Stimulated activated memory B cell treated with anti-CD40 and anti-IgM and Interleukin-4, amounts not matched to agents 10 μg/mL and 1 μg/mL and 100 μg/mL, for 72 hours (primary cell): ENCODE data around the gene RMND5A.

Source experiments
- ATAC-seq: fragments of 150-1000 bp; cut with Tn5 transposase; 2 replicates; pipeline ENCODE4 v1.10.0; 2021
- H3K27ac Mint-ChIP-seq: one replicate; pipeline ENCODE4 v1.8.0; 2022; ENCODE audit warnings: mild to moderate bottlenecking, mixed read lengths
- H3K27me3 Mint-ChIP-seq: one replicate; pipeline ENCODE4 v1.8.0; 2022; ENCODE audit warnings: mixed read lengths
- H3K36me3 Mint-ChIP-seq: one replicate; pipeline ENCODE4 v1.8.0; 2022; ENCODE audit warnings: mixed read lengths
- H3K4me1 Mint-ChIP-seq: one replicate; pipeline ENCODE4 v1.8.0; 2022; ENCODE audit warnings: mixed read lengths
- H3K4me3 Mint-ChIP-seq: one replicate; pipeline ENCODE4 v1.8.0; 2022; ENCODE audit warnings: mild to moderate bottlenecking, moderate library complexity, mixed read lengths
- H3K9me3 Mint-ChIP-seq: one replicate; pipeline ENCODE4 v1.8.0; 2022; ENCODE audit warnings: mixed read lengths

RMND5A gene

DNA sequence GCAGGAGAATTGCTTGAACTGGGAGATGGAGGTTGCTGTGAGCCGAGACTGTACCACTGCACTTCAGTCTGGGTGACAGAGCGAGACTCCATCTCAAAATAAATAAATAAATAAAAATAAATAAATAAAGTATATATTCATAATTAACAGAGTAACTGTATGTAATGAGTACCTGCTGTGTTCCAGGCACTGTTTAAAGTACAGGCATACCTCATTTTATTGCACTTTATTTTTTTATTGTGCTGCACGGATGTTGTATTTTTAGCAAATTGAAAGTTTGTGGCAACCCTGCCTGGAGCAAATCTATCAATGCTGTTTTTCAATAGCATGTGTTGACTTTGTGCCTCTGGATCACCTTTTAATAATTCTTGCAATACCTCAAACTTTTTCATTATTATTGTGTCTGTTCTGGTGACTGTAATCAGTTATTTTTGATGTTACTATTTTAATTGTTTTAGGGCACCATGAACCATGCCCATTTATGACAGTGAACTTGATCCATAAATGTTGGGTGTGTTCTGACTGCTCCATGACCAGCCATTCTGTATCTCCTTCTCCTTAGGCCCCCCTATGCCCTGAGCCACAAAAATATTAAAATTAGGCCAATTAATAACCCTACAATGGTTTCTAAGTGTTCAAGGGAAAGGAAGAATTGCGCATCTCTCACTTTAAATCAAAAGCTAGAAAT lies 98.2 kb downstream of the RMND5A start:
- H3K27me3 Mint-ChIP-seq = peaks cover 11% of the 10 kb centered on the region
- H3K4me3 Mint-ChIP-seq = no peak overlapping the region
- no peaks in the 10 kb centered on the region for H3K4me1 Mint-ChIP-seq
- H3K9me3 Mint-ChIP-seq = peaks cover 3% of the 10 kb centered on the region
- H3K27ac Mint-ChIP-seq = no peak overlapping the region
- peaks cover 5% of the 10 kb centered on the region for H3K36me3 Mint-ChIP-seq
- no peak for ATAC-seq

DNA sequence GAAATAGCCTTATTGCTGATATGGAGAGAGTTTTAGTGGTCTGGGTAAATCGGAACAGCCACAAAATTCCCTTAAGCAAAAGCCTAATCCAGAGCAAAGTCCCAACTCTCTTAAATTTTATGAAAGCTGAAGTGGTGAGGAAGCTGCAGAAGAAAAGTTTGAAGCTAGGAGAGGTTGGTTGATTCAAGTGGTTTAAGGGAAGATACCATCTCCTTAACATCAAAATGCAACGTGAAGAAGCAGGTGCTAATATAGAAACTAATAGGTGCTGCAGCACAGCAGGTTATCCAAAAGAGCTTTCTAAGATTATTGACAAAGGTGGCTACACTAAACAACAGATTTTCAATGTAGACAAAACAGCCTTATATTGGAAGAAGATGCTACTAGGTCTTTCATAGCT lies 98.9 kb downstream of the RMND5A start:
- H3K27me3 Mint-ChIP-seq = peaks cover 18% of the 10 kb centered on the region
- H3K4me3 Mint-ChIP-seq = no peak overlapping the region
- no peak overlapping the region for H3K27ac Mint-ChIP-seq
- no peaks in the 10 kb centered on the region for H3K4me1 Mint-ChIP-seq
- no peak for ATAC-seq
- H3K9me3 Mint-ChIP-seq = peaks cover 3% of the 10 kb centered on the region
- H3K36me3 Mint-ChIP-seq = peaks cover 5% of the 10 kb centered on the region

DNA sequence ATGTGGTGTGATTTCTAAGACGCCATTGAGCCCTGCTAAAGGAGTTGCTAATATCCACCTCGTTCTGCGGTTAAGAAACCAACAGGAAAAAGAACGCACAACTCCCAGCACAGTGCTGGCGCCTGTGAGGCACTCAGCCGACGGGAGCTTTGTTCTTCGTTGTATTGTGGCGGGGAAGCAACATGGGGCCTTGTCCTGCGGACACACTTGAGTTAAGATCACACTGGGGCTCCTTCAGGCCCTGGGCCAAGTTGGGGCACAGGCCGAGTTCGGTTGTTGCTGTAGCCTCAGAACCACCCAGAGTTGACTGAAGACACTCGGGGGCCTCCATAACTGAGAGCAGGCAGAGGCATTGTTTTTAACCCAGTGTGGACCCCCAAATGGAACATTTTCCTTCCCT lies 101.2 kb downstream of the RMND5A start:
- H3K4me1 Mint-ChIP-seq = no peaks in the 10 kb centered on the region
- peaks cover 3% of the 10 kb centered on the region for H3K9me3 Mint-ChIP-seq
- peaks cover 21% of the 10 kb centered on the region for H3K27me3 Mint-ChIP-seq
- ATAC-seq = no peak
- H3K36me3 Mint-ChIP-seq = peaks cover 5% of the 10 kb centered on the region
- no peak overlapping the region for H3K27ac Mint-ChIP-seq
- no peak overlapping the region for H3K4me3 Mint-ChIP-seq

DNA sequence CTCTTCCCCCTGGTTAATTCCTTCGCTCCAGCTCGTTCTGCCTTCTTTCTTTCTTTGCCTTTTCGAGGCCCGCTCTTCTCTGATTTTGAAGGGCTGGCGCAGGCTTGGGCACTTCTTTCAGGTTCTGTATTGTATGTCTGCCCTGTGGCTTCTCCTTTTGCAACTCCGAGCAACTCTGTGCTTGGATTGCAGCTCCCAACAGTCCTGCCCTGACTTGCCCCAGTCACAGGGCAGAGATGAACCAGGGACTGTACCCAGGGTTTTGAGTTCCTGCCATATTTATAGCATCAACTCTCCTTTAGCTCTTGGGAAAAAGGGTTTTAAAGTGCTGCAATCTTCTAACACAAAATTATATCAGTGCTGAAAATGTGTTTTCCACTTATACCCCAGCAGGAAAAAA lies 101.8 kb downstream of the RMND5A start:
- Mint-ChIP-seq H3K36me3 (peaks cover 5% of the 10 kb centered on the region), H3K9me3 (peaks cover 3% of the 10 kb centered on the region), H3K27me3 (peaks cover 21% of the 10 kb centered on the region), H3K4me1 (no peaks in the 10 kb centered on the region), H3K27ac (no peak overlapping the region), H3K4me3 (no peak overlapping the region)
- ATAC-seq = no peak

DNA sequence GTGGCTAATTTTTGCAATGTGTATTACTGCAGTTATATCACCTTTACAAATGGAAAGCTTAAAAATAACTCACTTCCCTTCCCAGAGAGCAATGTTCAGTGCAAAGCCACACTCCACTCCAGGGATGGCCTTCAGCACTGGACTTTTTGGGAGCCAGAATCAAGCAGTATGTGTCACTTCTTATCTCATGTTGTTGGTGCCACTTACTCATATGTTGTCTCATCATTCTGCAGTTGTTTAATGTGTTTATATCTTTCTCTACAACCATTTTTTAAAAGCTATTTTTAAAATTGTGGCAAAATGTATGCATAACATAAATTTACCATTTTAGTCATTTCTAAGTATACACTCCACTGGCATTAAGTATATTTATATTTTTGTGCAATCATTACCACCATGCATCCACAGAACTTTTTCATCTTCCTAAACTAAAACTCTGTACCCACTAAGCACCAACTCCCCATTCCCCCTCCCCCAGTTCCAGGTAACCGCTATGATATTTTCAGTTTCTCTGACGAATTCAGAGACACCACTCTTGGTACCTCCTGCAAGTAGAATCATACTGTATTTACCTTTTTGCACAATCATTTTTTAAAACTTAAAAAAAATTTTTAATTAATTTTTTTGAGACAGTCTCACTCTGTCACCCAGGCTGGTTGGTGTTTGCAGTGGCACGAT lies 102.7 kb downstream of the RMND5A start:
- no peak overlapping the region for H3K27ac Mint-ChIP-seq
- peaks cover 21% of the 10 kb centered on the region for H3K27me3 Mint-ChIP-seq
- no peaks in the 10 kb centered on the region for H3K4me1 Mint-ChIP-seq
- H3K4me3 Mint-ChIP-seq = no peak overlapping the region
- peaks cover 5% of the 10 kb centered on the region for H3K36me3 Mint-ChIP-seq
- ATAC-seq = no peak
- H3K9me3 Mint-ChIP-seq = peaks cover 3% of the 10 kb centered on the region

DNA sequence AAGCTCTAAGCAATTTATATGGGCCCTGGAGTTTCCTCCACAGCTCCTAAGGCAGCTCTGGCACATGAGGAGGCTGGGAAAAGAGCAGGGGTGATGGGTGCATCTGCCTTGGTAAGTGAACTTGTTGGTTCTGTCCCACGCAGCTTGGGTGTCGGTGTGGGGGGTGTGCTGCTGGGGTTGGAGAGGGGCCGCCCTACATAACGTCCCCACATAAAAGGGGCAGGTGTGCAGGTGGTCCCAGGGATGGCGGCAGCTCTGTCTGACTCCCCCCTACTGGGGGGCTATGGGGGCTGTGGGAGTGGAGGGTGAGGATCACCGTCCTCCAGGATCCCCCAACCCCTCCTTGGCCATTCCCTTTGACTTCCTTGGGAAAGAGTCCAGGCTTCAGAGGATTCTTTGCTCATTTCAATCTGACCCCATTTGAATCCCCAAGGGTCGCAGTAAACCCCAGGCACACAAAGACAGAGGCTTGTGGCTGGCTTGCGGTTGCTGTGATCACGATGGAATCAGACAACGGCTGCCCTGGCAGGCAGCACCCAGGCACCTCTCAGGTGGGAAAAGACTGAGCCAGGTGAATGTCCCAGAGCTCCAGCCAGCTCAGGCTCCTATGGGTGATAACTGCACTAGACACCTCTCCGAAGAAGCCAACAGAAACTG lies 105.1 kb downstream of the RMND5A start:
- Mint-ChIP-seq H3K27me3 (peaks cover 21% of the 10 kb centered on the region), H3K4me1 (no peaks in the 10 kb centered on the region), H3K9me3 (peaks cover 3% of the 10 kb centered on the region), H3K36me3 (peaks cover 5% of the 10 kb centered on the region), H3K4me3 (no peak overlapping the region), H3K27ac (no peak overlapping the region)
- ATAC-seq = peak; percentile 6

DNA sequence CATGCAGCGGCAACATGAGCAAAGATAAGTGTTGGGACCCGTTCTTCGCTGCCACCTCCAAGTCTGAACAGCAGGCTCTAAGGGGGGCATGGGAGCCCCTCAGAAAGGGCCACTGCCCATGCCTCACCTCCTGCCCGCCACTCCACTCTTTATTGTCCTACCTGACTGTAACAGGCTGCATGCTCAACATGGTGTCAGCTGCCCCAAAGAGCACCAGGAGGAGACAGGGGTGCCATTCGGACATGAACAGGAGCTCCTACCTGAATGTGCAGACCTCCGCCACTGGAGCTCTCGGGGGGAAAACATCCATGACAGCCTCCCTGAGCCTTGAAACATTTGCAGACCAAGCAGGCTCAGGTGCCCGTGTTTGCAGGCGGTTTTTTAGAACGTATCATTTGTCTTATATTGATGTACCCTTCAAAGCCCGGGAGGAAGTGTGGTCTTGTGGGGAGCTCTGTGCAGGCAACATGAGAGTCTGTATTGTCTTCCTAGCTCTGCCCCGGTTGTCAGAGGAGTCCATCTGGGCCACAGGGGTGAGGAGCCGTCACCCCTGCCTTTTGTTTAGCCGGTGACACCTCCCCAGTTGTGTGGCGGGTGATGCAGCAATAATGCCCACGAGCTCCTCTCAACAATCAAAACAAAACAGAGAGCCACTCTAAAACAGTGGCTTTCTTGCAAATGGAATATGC lies 105.7 kb downstream of the RMND5A start:
- Mint-ChIP-seq H3K4me1 (no peaks in the 10 kb centered on the region), H3K27ac (no peak overlapping the region), H3K9me3 (peaks cover 3% of the 10 kb centered on the region), H3K27me3 (peaks cover 21% of the 10 kb centered on the region), H3K36me3 (peaks cover 5% of the 10 kb centered on the region), H3K4me3 (no peak overlapping the region)
- no peak for ATAC-seq

DNA sequence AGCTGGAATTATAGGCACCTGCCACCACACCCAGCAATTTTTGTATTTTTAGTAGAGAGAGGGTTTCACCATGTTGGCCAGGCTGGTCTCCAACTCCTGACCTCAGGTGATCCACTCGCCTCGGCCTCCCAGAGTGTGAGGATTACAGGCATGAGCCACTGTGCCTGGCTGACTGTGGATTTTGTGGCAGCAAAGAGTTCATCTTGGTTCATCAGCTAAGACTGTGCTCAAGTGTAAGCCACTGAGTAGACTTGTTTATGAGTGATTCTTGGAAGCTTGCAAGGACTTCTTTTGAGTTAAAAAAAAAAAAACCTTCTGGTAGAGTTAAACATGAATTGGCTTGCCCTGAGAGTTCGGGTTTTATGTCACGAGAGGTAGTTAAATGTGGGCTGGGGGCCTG lies 106.9 kb downstream of the RMND5A start:
- ATAC-seq = no peak
- H3K9me3 Mint-ChIP-seq = no peaks in the 10 kb centered on the region
- H3K27me3 Mint-ChIP-seq = peaks cover 13% of the 10 kb centered on the region
- H3K27ac Mint-ChIP-seq = no peak overlapping the region
- no peaks in the 10 kb centered on the region for H3K4me1 Mint-ChIP-seq
- H3K4me3 Mint-ChIP-seq = no peak overlapping the region
- H3K36me3 Mint-ChIP-seq = peaks cover under 1% of the 10 kb centered on the region
